ENCODE data around the gene UNKL. TPM values are rescaled to one million over a fixed set of nuclear protein-coding genes. Genes with fewer than 3 reads are reported as not detected.

The UNKL gene
- total and polyA plus RNA-seq, 2 of the 8 experiments (the other 6 are each of a cell fraction or from before 2014, with no cell fraction given) = 25.1 to 31.8 TPM

DNA sequence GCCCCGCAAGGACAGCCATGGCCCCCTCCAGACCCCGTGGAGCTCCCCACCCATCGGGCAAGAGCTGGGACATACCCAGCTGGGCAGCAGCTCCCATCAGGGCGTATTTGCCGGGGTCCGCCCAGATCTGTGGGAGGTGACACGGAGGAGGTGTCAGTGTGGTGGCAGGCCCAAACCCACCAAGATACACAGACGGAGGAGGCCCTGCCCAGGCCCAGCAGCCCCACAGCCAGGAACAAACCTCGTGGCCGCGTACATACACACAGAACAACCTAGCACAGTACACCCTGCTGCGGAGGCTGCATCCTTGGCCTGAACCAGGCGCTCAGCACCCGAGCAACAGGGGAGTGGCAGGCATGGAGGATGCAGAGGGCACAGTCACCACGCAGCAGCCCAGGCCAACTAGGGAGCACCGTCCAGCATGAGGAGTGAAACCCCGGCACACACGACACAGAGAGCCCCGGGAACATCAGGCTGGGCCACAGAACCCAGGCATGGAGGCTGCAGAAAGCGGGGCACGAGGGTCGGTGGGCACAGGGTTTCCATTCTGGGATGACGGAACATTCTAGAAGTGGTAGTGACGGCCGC, 34.8 kb upstream of the UNKL start:
- no peak overlapping the region for H2BK20ac ChIP-seq (ENCODE audit: low read length)
- H2BK12ac ChIP-seq (ENCODE audit: low read depth, low read length) = no peak overlapping the region
- peak overlapping the region; percentile 45 for H4K8ac ChIP-seq (ENCODE audit: extremely low read depth, insufficient read depth, low read length)
- H3K18ac ChIP-seq (ENCODE audit: extremely low read depth, low read length) = no peak overlapping the region
- no peak overlapping the region for H3K23ac ChIP-seq (ENCODE audit: insufficient read length)
- H4K20me1 ChIP-seq (replicated peaks in 1 of 2; ENCODE audit: control insufficient read depth in 1 of 2, insufficient read depth in 2 of 2, low read length in 2 of 2) = peaks cover 2 to 14% of the 10 kb centered on the region in 2 experiments
- no peak overlapping the region for H2BK15ac ChIP-seq (ENCODE audit: low read length)
- H3K9ac ChIP-seq (replicated peaks in 1 of 4; ENCODE audit: extremely low read depth in 1 of 4, low read depth in 3 of 4, low read length in 3 of 4) = no peak overlapping the region
- no peaks in the 10 kb centered on the region for H3K23me2 ChIP-seq (ENCODE audit: low read depth, low read length)
- H4K91ac ChIP-seq (replicated peaks; ENCODE audit: insufficient read length, low read length) = no peak overlapping the region
- peaks cover 0 to 35% (median 11%) of the 10 kb centered on the region in 4 experiments; a peak in 4 of 8 replicates for H3K36me3 ChIP-seq (ENCODE audit: control insufficient read depth in 2 of 4, insufficient read depth in 4 of 4, low read length in 3 of 4)
- H3K14ac ChIP-seq (ENCODE audit: insufficient read length) = no peak overlapping the region
- H3K27me3 ChIP-seq (replicated peaks in 1 of 4; ENCODE audit: control insufficient read depth in 3 of 4, extremely low read depth in 1 of 4, insufficient read depth in 3 of 4, low read length in 3 of 4) = no peaks in the 10 kb centered on the region
- no peak overlapping the region for H3K4ac ChIP-seq (replicated peaks; ENCODE audit: insufficient read length, low read depth, low read length)
- H3K79me1 ChIP-seq (ENCODE audit: low read depth, low read length) = no peaks in the 10 kb centered on the region
- H3K56ac ChIP-seq (replicated peaks; ENCODE audit: insufficient read length, low read depth, low read length) = no peak overlapping the region
- no peak overlapping the region for H3K4me2 ChIP-seq (ENCODE audit: insufficient read depth in 1 of 2, low read depth in 2 of 2, low read length in 2 of 2)
- no peak overlapping the region for H3K27ac ChIP-seq (ENCODE audit: low read depth, low read length)
- no peak overlapping the region for H2BK120ac ChIP-seq (replicated peaks; ENCODE audit: low read depth, low read length)
- no peak overlapping the region for H4K5ac ChIP-seq (ENCODE audit: insufficient read length, low read depth, low read length)
- ChIA-PET POLR2A (ENCODE audit: partially characterized antibody) (interaction anchor here (0.8 kb wide), 1 partner anchor 14 kb away, joined by 3 read pairs; no protein-coding TSS in a partner anchor), CTCF (ENCODE audit: partially characterized antibody) (interaction anchor here (0.6 to 2.5 kb wide), 3 partner anchors 14 to 429 kb away, joined by 3 to 8 read pairs (median 6); no protein-coding TSS in a partner anchor)
- H3K79me2 ChIP-seq (ENCODE audit: control insufficient read depth in 1 of 2, insufficient read depth in 2 of 2, low read length in 2 of 2) = no peaks in the 10 kb centered on the region
- H2AK5ac ChIP-seq (ENCODE audit: low read depth, low read length) = no peak overlapping the region
- WGBS, 2 experiments (ENCODE audit: extremely low coverage in 1 of 2, insufficient coverage in 1 of 2, insufficient read length in 1 of 2, insufficient replicate concordance in 2 of 2, low coverage in 1 of 2, low lambda C conversion rate in 2 of 2, missing lambda C conversion rate in 1 of 2) = 91% methylated on average over 24 of the region's 25 CpGs; no CpG with 5 or more reads in 1 of the 2 experiments
- H2BK5ac ChIP-seq (ENCODE audit: low read depth, low read length) = no peak overlapping the region
- no peaks in the 10 kb centered on the region for H3K9me3 ChIP-seq (ENCODE audit: insufficient read depth in 2 of 2, low read depth in 1 of 2, low read length in 1 of 2)
- no peaks in the 10 kb centered on the region for H3K4me1 ChIP-seq (replicated peaks in 1 of 4; ENCODE audit: control insufficient read depth in 3 of 4, insufficient read depth in 4 of 4, low read length in 3 of 4)
- DNase-seq (ENCODE audit: low read depth in 1 of 2, low spot score in 2 of 2) = no peak
- no peak overlapping the region for H3K4me3 ChIP-seq (ENCODE audit: extremely low read depth in 1 of 4, insufficient read depth in 2 of 4, low read depth in 3 of 4, low read length in 4 of 4)
- no peak overlapping the region for H2AFZ ChIP-seq (ENCODE audit: low read length)
- no peak for FAIRE-seq
- no peak for TF ChIP-seq CTCF (IDR thresholded peaks at IDR 0.05; ENCODE audit: control extremely low read depth in 1 of 3, insufficient read depth in 1 of 3, low read depth in 1 of 3, low read length in 3 of 3)
- TF ChIP-seq ZNF274 (IDR thresholded peaks at IDR 0.05; ENCODE audit: borderline replicate concordance, extremely low read depth, low read length) = no peak
- TF ChIP-seq TCF12 (IDR thresholded peaks at IDR 0.05; ENCODE audit: low read depth, low read length) = no peak
- no peak for TF ChIP-seq HDAC6 (IDR thresholded peaks at IDR 0.05; ENCODE audit: low read depth, low read length)
- TF ChIP-seq SP2 (IDR thresholded peaks at IDR 0.05; ENCODE audit: low read length) = no peak
- TF ChIP-seq CBX5 (IDR thresholded peaks at IDR 0.05; ENCODE audit: low read depth, low read length) = no peak
- no peak for TF ChIP-seq SAP30 (IDR thresholded peaks at IDR 0.05; ENCODE audit: insufficient read depth, insufficient replicate concordance, low read length)
- no peak for TF ChIP-seq BRCA1 (IDR thresholded peaks at IDR 0.05; ENCODE audit: low read depth, low read length)
- no peak for TF ChIP-seq TAF7 (optimal IDR thresholded peaks at IDR 0.05; ENCODE audit: borderline replicate concordance, low read depth, low read length)
- TF ChIP-seq NRF1 (IDR thresholded peaks at IDR 0.05; ENCODE audit: low read depth, low read length) = no peak
